GM10266 (cell line): ENCODE measurements around the gene CHD6.

Source experiments
- DNase-seq: peaks from one replicate; pipeline ENCODE4 v3.0.0; 2012; ENCODE audit errors: extremely low spot score
- CTCF ChIP-seq: IDR thresholded peaks from 2 replicates; pipeline ENCODE4 v1.5.1; 2012; ENCODE audit warnings: mild to moderate bottlenecking, low read depth; ENCODE audit not compliant: control insufficient read depth, insufficient read depth; ENCODE audit errors: missing control alignments

The CHD6 gene

GRCh38 chr20:41513829-41514228, 104.3 kb downstream of the CHD6 start:
- DNase-seq, result no peak
- no peak for TF ChIP-seq CTCF

GRCh38 chr20:41512624-41513023, 105.6 kb downstream of the CHD6 start:
- TF ChIP-seq CTCF, result no peak
- no peak for DNase-seq

GRCh38 chr20:41510847-41511450, 107.2 kb downstream of the CHD6 start:
- no peak for DNase-seq
- no peak for TF ChIP-seq CTCF

- no peak for DNase-seq
- TF ChIP-seq CTCF, result no peak
These were observed 108.0 kb downstream of the CHD6 start for GRCh38 chr20:41510224-41510623.

GRCh38 chr20:41509316-41510200, 108.6 kb downstream of the CHD6 start:
- no peak for TF ChIP-seq CTCF
- no peak for DNase-seq

GRCh38 chr20:41508335-41508734, 109.8 kb downstream of the CHD6 start:
- TF ChIP-seq CTCF, result no peak
- no peak for DNase-seq

- no peak for TF ChIP-seq CTCF
- DNase-seq, result no peak
These were observed 110.3 kb downstream of the CHD6 start for GRCh38 chr20:41507851-41508250.
